SHP77 treated with DMSO at 0.1 percent for 48 hours (cell line): ENCODE data around the gene SENP5.
"Not testable (repeated sequence)": the region's sequence is repeated elsewhere in the genome, so short reads cannot be mapped to it uniquely, and the experiment has no call there.

ENCODE experiments used
- DNase-seq: peaks from one replicate; lab custom pipeline; 2025; lab: John Stamatoyannopoulos, UW

The SENP5 gene

DNA sequence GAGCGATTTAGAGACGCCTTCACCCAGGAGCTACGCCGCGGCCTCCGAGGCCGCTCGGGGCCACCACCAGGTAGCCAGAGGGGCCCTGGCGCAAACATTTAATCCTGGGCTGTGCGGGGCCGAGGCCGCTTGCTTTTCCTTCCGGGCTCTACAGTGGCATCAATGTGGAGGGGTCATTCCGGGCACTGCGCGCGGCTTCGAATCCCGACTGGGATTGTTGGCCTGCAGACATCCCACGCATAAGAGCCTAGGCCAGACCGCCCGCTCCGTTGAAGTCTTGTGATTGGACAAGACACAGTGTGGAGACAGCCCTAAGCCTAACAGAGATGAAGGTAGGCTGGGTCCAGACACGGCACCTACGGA is 75.2 kb downstream of the SENP5 start:
- no peak for DNase-seq

DNA sequence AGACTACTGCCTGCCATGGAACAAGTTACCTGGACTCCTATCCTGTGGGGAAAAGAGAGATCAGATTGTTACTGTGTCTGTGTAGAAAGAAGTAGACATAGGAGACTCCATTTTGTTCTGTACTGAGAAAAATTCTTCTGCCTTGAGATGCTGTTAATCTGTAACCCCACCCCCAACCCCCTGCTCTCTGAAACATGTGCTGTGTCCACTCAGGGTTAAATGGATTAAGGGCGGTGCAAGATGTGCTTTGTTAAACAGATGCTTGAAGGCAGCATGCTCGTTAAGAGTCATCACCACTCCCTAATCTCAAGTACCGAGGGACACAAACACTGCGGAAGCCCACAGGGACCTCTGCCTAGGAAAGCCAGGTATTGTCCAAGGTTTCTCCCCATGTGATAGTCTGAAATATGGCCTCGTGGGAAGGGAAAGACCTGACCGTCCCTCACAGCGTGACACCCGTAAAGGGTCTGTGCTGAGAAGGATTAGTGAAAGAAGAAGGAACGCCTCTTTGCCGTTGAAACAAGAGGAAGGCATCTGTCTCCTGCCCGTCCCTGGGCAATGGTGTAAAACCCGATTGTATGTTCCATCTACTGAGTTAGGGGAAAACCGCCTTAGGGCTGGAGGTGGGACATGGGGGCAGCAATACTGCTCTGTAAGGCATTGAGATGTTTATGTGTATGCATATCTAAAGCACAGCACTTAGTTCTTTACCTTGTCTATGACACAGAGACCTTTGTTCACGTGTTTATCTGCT is 76.5 kb downstream of the SENP5 start:
- not testable (repeated sequence) for DNase-seq

DNA sequence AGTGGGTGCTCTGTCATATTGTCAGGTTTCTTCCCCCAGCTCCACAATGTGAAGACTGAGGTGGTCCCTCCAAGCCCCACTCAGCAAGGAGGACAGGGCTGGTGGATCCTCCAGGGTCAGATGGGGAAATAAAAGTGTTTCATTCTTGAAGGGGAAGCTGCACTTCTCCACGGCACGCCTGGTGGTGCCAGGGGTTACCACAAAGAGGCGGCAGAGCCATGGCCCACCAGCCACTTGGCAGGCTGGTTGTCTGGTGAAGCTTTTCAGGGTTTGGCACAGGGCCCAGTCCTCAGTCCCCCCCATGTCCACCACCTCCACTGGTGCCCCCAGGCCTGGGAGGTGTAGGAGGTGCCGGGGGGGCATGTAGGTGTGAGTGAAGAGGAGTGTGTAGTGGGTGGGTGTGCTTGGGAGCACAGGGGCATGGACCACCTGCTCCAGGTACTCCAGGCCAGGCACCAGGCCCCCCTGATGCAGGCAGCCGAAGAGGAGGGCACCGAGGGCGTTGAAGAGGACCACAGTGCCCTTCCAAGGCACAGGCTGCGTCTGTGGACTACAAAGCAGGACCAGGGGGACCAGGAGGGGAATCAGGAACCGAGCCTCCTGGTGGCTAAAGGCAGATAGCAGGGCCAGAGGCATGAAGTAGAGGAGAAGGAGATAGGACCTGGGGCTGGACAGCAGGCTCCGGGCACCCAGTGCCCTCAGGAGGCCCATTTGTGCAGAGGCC is 79.6 kb downstream of the SENP5 start:
- DNase-seq = no peak

DNA sequence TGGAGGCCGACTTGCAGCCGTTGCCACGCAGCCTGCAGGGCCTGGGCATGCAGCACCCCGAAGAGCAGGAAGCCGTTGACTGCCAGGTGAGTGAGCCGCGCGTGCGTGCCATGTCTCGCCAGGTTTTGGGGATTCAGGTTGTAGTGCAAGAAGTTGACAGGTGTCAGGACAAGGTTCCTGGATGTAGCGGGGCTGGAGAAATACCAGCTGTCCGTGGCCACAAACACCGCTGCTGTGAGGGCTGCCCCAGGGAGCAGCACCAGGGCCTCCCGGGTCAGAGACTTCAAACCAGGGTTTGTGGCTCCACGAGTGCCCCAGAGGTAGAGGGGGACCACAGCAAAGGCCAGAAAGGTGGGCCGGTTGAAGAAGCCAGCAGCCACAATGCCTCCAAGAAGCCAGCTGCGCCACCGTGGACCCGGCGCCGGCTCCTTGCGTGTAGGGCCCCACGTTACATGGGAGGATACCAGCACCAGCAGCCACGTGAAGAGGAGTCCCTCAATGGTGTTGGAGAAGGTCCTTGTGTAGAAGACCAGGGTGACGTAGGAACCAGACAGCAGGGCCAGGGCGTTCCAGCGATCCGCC is 80.2 kb downstream of the SENP5 start:
- DNase-seq = no peak

DNA sequence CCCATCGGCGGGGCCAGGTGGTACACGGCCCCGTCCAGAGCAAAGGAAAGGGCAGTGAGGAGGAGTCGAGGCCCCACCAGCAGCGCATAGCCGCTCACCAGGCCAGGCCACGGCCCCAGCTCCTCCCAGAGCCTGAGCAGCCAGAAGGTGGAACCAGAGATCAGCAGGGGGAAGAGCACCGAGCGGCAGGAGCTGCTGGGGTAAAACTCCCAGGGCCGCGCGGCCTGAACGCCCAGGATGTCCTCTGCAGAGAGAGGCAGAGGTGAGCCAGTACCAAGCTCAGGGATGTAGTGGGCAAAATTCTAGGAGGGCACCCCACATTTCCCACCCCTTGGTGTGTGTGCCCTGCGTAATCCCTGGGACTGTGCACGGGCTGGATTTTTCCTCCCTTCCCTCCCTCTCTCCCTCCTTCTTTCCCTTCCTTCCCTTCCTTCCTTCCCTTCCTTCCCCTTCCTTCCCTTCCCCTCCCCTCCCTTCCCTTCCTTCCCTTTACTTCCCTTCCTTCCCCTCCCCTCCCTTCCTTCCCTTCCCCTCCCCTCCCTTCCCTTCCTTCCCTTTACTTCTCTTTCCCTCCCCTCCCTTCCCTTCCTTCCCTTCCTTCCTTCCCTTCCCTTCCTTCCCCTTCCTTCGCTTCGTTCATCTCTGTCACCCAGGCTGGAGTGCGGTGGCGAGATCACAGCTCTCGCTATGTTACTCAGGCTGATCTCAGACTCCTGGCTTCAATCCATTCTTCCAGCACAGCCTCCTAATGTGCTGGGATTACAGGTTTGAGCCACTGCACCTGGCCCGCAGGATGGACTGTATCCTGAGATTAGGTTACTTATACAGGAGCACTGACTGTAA is 80.9 kb downstream of the SENP5 start:
- DNase-seq = no peak

DNA sequence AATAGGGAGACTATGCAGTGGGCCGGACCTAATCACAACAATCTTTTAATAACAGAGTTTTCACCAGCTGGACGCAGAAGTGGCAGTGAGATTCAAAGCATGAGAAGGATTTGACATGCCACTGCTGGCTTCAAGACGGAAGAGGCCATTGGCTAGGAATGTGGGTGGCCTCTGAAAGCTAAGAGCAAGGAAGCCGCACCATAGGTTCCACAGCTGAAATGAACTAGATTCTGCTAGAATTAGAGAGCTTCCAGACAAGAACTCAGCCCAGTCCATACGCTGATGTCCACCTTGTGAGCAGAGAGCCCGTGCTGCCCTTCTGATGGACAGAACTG is 81.5 kb downstream of the SENP5 start:
- DNase-seq = no peak

DNA sequence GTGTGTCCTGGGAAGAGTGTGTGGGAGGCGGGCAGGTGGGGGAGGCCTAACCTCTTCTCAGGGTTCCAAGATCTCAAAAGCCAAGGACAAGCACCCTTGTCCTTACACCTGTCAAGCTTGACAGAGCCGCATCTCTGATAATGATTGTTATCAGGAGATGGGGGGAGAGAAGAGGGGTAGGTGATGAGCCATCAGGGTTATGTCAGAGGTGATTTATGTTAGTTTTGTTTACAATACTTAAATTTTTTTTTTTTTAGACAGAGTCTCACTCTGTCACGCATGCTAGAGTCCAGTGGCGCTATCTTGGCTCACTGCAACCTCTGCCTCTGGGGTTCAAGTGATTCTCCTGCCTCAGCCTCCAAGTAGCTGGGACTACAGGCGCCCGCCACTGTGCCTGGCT is 82.0 kb downstream of the SENP5 start:
- no peak for DNase-seq

DNA sequence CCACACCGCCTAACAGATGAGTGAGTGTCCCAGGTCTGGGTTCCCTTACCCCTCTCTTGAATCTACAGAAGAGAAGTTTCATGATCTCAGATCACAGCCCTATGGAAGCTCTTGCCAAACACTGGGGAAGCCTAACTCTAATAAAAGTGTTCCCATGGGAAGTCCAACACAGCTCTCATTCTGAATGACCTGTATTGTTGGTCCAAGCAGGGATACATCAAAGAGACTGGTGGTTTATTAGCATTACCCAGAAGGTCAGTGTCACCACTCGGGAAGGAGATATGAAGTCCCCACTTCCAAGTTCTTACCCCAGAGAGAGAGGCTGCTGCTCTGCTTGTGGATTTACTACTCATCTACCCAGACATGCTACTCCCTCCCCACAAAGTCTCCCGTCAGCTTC is 83.7 kb downstream of the SENP5 start:
- DNase-seq = no peak

DNA sequence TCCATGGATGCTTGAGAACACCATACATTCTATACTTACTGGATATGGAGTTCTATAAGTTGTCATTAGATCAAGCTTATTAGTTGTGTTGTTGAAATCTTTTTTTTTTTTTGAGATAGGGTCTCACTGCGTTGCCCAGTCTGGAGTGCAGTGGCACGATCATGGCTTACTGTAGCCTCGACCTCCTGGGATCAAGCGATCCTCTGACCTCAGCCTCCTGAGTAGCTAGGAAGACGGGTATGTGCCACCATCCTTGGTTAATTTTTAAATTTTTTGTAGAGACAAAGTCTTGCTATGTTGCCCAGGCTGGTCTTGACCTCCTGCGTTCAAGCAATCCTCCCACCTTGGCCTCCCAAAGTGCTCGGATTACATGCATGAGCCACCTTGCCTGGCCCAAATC is 87.1 kb downstream of the SENP5 start:
- no peak for DNase-seq

DNA sequence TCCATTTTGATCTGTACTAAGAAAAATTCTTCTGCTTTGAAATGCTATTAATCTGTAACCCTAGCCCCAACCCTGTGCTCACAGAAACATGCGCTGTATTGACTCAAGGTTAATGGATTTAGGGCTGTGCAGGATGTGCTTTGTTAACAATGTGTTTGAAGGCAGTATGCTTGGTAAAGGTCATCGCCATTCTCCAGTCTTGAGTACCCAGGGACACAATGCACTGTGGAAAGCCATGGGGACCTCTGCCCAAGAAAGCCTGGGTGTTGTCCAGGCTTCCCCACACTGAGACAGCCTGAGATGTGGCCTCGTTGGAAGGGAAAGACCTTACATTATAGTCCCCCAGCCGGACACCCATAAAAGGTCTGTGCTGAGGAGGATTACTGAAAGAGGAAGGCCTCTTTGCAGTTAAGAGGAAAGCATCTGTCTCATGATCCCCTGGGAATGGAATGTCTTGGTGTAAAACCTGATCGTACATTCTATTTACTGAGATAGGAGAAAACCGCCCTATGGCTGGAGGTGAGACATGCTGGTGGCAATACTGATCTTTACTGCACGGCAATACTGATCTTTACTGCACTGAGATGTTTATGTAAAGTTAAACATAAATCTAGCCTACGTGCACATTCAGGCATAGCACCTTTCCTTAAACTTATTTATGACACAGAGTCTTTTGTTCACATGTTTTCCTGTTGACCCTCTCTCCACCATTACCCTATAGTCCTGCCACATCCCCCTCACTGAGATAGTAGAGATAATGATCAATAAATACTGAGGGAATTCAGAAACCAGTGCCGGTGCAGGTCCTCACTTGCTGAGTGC is 94.6 kb downstream of the SENP5 start:
- DNase-seq = no peak

DNA sequence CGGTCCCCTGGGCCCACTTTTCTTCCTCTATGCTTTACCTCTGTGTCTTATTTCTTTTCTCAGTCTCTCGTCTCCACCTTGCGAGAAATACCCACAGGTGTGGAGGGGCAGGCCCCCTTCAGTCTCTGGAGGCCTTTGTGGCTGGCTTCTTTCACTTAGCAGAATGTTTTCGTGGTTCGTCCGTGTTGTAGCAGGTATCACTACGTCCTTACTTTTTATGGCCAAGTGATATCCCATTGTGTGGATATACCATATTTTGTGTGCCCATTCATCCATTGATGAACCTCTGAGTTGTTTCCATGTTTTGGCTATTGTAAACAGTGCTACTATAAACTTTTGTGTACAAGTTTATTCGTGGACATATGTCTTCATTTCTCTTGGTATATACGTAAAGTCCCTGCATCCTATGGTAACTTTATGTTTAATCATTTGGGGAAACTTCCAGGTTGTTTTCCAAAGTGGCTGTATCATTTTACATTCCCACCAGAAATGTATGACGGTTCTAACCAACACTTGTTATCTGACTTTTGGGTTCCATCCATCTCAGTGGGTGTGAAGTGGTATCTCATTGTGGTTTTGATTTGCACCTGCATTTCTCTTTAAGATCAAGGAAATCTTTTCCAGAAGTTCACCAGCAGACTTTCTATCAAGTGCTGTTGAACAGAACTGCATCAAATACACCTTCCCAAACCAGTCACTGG is 95.4 kb downstream of the SENP5 start:
- no peak for DNase-seq

DNA sequence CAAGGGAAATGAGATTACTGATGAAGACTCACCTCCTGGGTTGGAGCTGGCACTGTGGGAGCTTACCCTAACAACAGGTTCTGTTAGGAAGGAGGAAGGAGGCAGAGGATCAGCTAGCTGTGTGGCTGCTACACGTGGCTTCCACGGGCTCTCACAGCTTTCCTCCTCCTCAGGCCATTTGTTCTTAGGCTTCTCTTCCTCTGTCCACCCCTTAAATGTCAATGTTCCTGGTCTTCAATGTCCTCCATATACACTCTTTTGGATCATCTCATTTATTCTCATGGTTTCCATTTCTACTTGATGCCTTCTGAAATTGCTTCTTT is 95.9 kb downstream of the SENP5 start:
- no peak for DNase-seq

DNA sequence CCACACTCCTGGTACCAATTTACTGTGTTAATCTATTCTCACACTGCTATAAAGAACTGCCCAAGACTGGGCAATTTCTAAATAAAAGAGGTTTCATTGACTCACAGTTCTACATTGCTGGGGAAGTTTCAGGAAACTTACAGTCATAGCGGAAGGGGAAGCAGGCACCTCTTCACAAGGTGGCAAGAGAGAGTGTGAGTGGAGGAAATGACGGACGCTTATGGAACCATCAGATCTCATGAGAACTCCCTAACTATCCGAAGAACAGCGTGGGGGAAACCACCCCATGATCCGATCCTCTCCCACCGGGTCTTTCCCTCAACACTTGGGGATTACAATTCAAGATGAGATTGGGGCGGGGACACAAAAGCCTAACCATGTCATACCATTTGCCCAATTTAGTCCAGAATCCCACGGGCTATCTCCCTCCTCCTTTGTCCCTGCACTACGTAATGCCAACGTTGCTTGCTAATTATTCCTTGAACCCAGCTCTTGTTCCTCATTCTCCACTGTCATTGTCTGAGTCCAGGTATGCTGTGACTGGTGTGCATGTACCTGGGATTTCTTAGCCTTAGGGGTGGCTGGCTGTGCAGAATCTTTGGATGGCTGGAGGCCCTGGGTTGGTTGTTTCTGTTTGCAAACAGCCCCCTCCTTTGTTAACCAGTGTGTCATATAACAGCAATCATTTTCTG is 97.5 kb downstream of the SENP5 start:
- DNase-seq = no peak

DNA sequence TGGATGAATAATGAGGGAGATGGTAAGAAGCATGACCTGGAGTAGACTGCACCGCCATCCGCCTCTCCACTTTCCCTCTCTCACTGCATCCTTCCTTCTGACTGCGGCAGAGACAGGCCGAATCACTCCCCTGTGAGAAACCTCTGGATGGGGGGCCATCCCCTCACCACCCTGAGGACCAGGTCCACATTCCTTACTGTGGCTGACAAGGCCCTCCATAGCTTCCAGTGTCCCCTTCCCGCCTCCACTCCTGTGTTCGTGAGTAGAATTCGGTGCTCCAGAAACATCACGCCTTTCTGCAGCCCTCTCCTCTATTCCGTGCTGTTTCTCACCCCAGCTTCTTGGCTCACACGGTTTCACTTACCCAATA is 98.1 kb downstream of the SENP5 start:
- no peak for DNase-seq

DNA sequence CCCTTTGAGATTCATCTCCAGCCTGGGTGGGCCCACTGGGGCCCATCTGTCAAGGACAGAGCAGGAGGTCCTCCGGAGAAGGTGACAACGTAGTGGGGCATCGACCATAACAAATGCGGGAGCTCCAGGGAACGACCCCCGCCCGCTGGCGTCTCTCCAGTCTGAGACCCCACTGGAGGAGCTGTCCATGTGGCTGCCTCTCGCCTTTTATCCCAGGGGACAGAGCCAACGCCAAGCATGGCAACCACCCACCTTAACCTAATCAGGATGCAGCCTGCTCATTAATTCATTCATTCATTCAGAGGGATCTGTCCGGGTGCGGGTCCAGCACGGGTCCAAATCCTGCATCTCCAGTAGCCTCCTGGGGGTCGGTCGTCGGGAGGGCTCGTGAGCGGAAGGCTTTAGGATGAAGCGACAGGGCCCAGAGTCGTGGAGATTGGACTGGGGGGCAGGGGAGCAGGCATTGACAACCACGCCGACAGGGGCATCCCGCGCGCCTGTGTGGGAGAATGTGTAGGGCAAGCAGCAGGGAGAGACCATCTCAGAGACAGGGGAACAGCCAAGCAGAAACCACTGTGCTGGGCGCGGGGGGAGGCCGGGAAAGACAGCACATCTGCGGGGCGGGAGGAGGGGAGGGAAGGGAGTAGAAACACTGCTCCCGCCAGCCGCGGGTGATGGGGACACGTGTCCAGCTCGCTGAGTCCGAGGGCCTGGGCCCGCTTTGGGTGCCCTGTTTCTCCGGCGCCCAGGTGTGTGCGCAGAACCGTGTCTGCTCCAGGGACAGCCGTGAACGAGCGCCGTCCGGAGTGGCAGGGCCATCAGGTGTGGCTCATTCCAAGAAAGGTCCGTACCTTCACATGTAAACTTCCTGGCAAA is 99.0 kb downstream of the SENP5 start:
- no peak for DNase-seq

DNA sequence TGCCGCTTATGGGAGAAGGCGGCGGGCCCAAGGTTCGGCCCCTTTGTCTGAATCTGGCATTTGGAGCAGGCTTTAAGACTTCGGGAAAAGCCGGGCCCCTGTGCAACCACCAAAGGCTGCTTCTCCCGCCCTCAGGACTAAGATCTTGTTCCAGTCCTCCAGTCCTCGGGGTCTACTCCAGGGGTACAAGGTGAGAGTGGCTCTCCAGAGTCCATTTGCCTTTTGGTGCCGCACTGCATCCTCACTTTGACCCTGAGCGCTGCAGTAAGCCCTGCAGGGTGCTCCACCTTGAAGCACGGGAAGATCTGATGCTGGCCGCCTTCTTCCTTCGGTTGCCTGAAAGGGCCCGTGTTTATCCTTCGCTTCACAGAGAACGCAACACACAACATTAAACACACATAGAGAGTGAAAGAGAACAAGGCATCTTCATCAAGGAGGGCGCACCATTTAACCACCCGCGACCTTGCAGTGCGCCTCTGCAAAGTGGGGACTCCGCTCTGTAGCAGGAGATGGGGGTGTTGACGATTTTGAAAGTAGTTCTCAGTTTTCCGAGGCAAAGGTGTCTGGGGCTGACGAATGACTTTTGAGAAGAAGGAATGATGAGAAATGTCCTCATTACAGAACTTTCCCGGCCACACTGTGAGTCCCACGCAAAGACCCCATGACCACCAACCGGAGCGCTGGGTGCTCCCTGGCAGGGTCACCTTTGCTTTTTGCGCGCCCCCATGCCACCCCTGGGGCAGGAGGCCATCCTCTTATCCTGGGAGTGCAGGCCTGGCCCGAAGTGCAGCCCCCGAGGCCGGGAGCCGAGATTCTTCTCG is 99.9 kb downstream of the SENP5 start:
- no peak for DNase-seq

DNA sequence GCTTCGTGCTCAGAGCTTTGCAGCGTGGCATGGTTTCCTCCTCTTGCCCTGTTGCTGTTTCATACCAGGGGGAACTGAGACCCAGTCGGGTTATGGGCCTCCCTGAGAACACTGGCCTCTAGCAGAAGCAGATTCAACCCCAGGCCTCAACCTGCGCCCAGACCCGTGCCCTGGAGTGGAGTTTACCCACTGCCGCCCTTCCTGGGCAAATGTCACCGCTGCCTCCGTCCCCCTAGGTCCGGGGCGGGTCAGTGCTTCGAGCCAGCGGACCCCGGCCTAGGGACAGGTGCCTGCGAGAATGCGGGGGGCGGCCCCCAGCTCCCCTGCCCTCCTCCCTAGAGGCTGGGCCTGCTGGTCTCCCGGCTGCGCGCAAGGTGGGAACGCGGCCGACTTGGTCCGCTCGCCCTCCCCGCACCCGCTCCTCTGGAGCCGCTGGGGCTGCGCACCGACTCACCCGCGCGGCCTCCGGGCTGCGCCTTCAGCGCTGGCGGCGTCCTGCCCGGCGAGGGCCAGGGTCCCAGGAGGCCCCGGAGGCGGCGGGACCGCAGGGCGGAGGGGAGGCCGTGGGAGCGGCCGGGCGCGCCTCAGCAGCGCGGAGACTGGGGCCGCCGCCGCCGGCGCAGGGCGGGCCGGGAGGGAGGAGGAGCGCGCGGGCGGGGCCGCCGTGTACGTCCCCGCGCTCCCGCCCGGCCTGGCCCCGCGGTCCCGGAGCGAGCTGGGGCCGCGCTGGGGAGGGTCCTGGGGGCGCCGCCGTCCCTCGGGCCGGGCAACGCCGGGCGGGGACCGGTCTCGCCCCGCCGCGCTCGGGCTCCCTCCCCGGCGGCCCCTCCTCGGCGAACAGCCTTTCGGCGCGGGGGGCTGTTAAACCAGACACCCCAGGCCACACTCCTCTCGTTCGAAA is 100.8 kb downstream of the SENP5 start, which contains the start of gene PIGZ:
TSS of gene PIGZ (minus strand) at position 601 of the 901 bp plus-strand sequence. CDS start 16,802 bp downstream, outside the sequence.
- DNase-seq = no peak
